Measurements from ENCODE around the gene DEFB132.

Gene DEFB132

DNA sequence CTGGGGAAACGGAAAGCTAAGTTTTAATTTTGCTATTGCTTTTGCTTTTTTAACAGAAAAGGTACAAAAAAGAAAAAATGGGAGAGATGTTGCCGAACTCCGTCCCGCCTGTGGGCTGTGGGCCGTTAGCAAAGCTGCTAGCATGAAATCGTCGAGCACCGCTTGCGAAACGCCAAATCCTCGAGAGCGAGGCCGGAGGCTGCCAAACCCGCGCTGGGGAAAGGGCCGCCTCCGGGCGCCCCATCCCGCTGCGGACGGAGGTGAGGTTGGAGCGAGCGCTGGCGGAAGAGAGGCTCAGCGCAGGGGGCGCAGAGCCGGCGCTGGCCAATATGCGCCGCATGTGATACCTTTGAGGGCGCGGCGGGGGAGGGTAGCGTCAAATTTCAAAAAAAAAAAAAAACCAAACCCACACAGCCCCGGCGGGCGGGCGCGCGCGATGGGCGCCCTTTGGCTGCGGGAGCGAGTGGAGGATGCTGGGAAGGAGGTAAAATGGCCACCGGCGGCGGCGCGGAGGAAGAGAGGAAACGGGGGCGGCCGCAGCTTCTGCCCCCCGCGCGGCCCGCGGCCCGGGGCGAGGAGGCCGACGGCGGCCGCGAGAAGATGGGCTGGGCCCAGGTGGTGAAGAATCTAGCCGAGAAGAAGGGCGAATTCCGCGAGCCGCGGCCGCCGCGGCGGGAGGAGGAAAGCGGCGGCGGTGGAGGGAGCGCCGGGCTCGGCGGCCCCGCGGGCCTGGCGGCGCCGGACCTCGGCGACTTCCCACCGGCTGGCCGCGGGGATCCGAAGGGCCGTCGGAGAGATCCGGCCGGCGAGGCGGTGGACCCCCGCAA lies 39.8 kb downstream of the DEFB132 start, which contains the start of gene ZCCHC3:
Gene ZCCHC3 (plus strand): TSS at position 473 of the 827 bp plus-strand sequence. CDS start 17 bp downstream, at position 490.
- DNase-seq (ENCODE audit: low read depth in 2 of 3, low spot score in 1 of 3) = peak; percentile 66 to 78 (median 73)

DNA sequence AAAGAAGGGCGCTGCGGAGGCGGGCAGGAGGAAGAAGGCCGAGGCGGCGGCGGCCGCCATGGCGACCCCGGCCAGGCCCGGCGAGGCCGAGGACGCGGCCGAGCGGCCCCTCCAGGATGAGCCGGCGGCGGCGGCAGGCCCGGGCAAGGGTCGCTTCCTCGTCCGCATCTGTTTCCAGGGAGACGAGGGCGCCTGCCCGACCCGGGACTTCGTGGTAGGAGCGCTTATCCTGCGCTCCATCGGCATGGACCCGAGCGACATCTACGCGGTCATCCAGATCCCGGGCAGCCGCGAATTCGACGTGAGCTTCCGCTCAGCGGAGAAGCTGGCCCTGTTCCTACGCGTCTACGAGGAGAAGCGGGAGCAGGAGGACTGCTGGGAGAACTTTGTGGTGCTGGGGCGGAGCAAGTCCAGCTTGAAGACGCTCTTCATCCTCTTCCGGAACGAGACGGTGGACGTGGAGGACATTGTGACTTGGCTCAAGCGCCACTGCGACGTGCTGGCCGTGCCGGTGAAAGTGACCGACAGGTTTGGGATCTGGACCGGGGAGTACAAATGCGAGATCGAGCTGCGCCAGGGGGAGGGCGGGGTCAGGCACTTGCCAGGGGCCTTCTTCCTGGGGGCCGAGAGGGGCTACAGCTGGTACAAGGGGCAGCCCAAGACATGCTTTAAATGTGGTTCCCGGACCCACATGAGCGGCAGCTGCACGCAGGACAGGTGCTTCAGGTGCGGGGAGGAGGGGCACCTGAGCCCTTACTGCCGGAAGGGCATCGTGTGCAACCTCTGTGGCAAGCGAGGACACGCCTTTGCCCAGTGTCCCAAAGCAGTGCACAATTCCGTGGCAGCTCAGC lies 40.6 kb downstream of the DEFB132 start:
- peak in 2 of 3 donors; percentile 28 to 49 for DNase-seq (ENCODE audit: low read depth in 2 of 3, low spot score in 1 of 3)

DNA sequence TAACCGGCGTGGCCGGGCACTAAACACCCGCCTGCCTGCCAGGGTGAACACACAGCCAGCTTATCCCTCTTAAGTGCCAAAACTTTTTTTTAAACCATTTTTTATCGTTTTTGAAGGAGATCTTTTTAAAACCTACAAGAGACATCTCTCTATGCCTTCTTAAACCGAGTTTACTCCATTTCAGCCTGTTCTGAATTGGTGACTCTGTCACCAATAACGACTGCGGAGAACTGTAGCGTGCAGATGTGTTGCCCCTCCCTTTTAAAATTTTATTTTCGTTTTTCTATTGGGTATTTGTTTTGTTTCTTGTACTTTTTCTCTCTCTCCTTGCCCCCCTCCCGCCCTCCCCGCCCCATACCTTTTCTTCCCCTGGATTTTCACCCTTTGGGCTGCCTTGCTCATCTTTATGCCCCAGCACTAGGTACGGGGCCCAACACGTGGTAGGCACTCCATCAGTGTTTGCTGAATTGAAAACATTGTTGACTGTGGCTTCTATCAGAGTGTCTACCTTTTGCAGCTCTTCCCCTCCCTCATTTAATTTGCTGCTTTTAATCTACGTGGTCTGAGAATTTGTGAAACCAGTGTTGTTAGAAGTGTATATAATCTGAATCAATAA lies 41.4 kb downstream of the DEFB132 start:
- no peak for DNase-seq (ENCODE audit: low read depth in 2 of 3, low spot score in 1 of 3)

DNA sequence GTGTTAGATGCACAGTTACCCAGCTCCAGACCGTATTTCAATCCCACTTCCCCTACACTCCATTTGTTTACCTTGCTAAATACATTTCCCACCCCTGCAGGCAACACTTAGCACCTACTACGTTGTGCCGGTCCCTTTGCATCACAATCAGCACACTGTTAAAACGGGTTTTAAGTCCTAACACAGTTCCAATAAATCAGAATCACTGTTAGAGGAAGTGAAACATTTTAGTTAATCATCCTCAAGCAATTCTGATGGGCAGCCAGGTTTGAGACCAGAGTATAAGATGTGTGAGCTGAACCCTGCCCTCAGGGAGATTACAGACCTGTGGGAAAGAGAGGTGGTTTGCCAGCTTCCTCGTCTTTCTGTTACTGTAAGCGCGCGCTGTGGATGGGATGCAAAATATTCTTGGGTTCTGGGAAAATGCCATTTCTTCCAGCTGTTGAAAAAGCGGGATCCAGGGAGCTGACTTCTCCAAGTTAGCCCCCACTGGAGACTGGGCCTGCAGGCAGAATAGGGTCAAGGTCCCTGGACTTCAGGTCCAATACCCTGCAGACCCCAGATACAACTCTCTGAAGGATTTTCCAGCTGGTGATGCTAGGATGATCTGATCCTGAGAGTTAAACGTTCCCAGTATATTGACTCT lies 42.9 kb downstream of the DEFB132 start:
- no peak for DNase-seq (ENCODE audit: low read depth in 2 of 3, low spot score in 1 of 3)

DNA sequence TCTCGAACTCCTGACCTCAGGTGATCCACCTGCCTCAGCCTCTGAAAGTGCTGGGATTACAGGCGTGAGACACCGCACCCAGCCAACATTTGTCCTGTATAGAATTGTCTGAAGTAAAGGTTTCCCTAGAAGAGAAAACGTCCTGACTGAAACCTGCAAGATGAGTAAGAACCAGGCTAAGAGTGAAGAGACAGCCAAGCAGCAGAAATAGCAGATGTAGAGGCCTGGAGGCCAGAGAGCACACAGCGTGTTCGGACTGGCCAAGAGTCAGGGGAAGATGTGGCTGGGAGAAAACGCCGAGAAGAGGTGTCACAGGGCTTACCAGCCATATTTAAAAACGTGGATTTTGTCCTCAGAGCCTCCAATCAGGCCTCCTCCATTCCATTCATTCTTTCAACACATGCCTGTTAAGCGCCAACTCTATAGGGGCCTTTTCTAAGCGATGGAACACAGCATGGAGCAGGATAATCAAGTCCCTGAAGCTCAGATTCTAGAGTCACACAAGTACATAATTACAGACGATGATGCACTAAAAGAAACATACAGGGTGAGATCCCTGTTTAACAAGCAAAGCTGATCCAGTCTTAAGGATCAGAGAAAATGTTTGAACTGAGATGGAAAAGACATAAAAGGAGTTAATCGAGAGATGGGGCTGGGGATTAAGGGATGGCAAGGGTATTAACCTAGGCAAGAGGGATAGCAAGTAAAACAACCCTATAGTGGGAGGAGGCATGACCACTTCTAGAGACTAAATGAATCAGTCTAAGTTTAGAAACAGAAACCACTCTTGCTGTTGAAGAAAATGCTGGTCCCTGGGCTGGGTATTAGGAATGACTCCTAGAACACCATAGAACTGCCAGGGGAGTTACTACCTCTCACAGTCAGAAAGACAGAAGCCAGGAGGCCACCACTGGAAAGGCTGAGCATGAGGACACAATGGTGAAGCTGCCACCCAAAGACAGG lies 44.6 kb downstream of the DEFB132 start:
- no peak for DNase-seq (ENCODE audit: low read depth in 2 of 3, low spot score in 1 of 3)

DNA sequence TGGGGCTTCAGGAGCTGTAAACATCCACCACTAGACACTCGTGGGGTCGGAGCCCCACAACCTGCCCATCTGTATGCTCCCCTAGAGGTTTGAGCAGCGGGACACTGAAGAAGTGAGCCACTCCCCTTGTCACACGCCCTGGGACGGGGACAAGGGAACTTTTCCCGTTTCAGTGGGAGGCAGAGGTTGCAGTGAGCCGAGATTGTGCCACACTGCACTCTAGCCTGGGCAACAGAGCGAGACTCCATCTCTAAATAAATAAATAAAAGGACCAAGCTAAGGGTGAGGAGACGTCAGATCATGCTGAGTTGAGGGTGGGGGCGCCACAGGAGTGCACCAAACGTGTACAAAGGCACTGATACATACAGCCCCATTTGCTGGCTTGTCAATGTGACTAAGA lies 48.2 kb downstream of the DEFB132 start:
- no peak for DNase-seq (ENCODE audit: low read depth in 2 of 3, low spot score in 1 of 3)

DNA sequence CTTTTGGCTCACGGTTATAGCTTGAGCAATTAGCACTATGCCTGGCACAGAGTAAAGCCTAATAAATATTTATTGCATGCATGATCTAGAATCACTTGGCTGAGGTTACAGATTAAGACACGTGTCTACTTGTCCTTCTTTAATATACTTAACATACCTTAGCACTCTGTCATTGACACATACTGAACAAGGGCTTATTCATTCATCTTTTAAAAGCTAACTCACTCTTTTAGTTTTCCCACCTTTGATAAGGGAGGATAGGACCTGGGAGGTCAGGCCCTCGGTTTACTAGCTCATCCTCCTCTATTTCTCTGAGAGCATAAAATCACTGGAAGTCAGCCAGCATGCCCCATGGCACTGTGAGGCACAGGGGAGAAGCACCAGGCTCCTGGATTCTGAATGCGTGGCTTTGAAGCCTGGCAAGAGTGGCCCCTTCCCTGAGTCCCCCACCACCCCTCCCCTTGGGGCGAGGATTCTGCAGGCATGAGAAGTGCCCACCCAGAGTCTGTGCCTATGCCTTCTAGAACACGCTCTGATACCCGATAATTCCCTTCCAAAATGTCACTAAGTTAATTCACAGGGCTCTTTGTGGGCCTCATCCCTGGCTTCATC lies 51.0 kb downstream of the DEFB132 start:
- DNase-seq (ENCODE audit: low read depth in 2 of 3, low spot score in 1 of 3) = no peak

DNA sequence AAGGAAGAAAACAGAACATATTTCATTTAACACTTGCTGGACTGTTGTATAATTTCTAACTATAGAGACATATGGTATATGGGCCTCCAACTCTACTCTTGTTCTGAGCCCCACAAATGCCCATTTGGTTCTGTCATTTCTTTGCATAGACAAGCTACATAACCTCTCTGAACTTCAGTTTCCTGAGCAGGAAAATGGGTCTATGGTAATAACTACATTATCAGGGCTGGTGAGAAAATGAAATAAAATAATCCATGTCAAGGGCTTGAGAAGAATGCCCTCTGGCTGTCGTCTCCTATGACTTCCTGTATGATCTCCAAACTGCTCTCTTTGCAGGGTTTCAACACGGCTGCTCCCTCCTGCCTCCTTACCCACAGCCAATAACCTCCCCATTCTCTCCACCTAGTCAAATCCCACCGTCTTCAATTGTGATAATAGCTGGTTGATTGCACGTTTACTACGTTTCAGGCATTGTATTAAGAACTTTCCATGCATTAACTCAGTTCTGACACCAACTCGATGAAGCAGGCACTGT lies 51.8 kb downstream of the DEFB132 start:
- no peak for DNase-seq (ENCODE audit: low read depth in 2 of 3, low spot score in 1 of 3)

DNA sequence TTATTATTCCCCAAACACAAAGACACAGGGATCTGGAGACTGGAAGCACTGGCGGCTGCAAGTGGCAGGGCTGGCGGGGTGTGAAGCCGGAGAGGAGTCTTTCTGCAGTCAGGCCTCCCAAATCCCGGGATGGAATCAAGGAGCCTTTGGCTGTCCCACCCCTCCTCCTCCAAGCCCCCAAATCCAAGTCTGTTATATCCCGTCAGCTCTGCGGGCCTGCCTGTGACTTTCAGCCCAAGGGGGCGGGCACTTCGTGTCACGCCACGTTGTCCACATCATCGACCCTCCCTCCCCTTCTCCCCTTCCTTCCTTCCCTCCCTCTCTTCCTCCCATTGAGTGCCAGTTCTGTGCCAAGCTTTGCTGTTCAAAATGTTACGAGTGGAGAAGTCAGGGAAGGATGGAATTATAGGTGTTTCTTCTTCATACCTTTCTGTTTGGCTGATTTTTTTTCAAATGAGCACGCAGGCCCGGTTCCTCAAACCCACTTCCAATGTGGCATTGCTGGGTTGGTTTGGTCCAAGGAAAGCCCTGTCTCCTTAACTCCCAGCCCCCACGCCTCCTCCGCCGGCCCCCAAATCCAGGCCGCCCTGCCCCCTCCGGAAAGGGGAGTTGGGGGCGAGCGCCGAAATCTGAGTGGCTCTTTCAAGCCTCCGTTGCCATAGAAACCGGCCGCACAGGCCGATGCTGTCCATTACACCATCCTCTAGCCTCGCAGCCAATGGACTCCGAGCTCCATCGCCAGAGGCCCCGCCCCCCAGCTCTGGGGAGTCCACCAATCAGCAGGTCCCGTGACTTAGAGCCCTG lies 52.5 kb downstream of the DEFB132 start:
- DNase-seq (ENCODE audit: low read depth in 2 of 3, low spot score in 1 of 3) = peak; percentile 75 to 86 (median 79)

DNA sequence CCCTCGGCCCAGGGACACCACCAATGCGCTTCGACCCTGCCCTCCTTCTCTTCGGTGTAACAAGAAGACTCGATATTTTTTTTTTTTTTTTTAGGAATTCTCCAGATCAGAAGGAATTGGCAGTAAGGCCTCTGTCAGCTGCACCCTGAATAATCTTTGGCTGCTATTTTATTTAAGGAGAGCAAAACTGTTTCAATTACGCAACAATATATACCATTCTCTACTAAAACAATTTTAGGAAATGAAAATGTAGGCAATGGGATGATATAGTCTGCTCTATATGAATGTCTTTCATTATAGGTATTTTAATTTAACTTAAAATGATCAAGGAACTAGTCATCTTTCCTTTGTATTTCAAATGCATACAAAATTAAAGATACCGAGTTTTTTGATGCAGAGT lies 53.1 kb downstream of the DEFB132 start:
- no peak for DNase-seq (ENCODE audit: low read depth in 2 of 3, low spot score in 1 of 3)

Measured in stimulated activated CD4-positive, alpha-beta T cell treated with anti-CD3 and anti-CD28 coated beads, Interleukin-12 subunit alpha, Interleukin-12 subunit beta, amount 100 ng/mL, for 48 hours (primary cell).